Prostate gland (tissue), 2 donors: ENCODE results near the gene CEMIP. TPM values are rescaled to one million over a fixed set of nuclear protein-coding genes. Genes with fewer than 3 reads are reported as not detected.

ENCODE experiments used
- DNase-seq: peaks from one replicate; pipeline ENCODE4 v3.0.0-alpha.2; 2019; ENCODE audit warnings: low spot score
- H3K27ac ChIP-seq, 2 donors: fragments of 200-600 bp; sonication (generic); 2 replicates each; pipeline ENCODE4 v1.5.1; 2017 to 2019
- H3K27me3 ChIP-seq: fragments of 200-600 bp; sonication (generic); replicated peaks from 2 replicates; pipeline ENCODE4 v1.5.1; 2019; ENCODE audit not compliant: insufficient read depth
- H3K36me3 ChIP-seq, 2 donors: fragments of 200-600 bp; sonication (generic); 1 replicate in 1 of 2; 2 replicates in 1 of 2; pipeline versions ENCODE4 v1.5.1 to v1.8.1; 2017 to 2019
- H3K4me1 ChIP-seq: fragments of 200-600 bp; sonication (generic); replicated peaks from 2 replicates; pipeline ENCODE4 v1.5.1; 2019
- H3K4me3 ChIP-seq, 2 donors: fragments of 200-600 bp; sonication (generic); 2 replicates each; pipeline ENCODE4 v1.5.1; 2017 to 2019
- H3K9me3 ChIP-seq: fragments of 200-600 bp; sonication (generic); 2 replicates; pipeline ENCODE4 v1.5.1; 2017
- CTCF ChIP-seq, 4 experiments: fragments of 200-600 bp in 2 of 4; fragments of 450-650 bp in 2 of 4; sonication (generic) in 2 of 4; IDR thresholded peaks; 1 replicate in 3 of 4; 2 replicates in 1 of 4; pipeline ENCODE4 v1.5.1; 2016 to 2019; ENCODE audit warnings: antibody characterized with exemption in 4 of 4, mild to moderate bottlenecking in 2 of 4, moderate library complexity in 2 of 4
- POLR2A ChIP-seq: fragments of 450-650 bp; IDR thresholded peaks from one replicate; pipeline ENCODE4 v1.6.1; 2016; ENCODE audit warnings: antibody characterized with exemption, mild to moderate bottlenecking
- POLR2AphosphoS5 ChIP-seq: sonication (generic); formaldehyde crosslinking; IDR thresholded peaks from one replicate; pipeline ENCODE4 v1.6.1; 2017; ENCODE audit warnings: antibody characterized with exemption
- WGBS: methylation state at CpG from one replicate; pipeline ENCODE4 v1.1.5; 2018; 5-methylcytosine and 5-hydroxymethylcytosine counted together
- intact Hi-C: fragments of 100-400 bp; cut with DNase I; formaldehyde crosslinking; loops from one replicate; pipeline ENCODE4 v1.14.2; 2022
- total RNA-seq, 2 donors: library from RNA; depleted of rRNA; stranded (reverse); fragments of >200 nt; gene quantifications; one replicate each; pipeline ENCODE4 v1.1.0, GENCODE V29; 2016

The CEMIP gene
- total RNA-seq, 2 donors from 2014 or later = 1.6 to 13.5 TPM

GRCh38 chr15:80934761-80935221 is 155.6 kb downstream of the CEMIP start:
- intact Hi-C loops = no loop called here

GRCh38 chr15:80936288-80937078 is 157.3 kb downstream of the CEMIP start:
- H3K27me3 ChIP-seq = no peaks in the 10 kb centered on the region
- H3K4me1 ChIP-seq = no peaks in the 10 kb centered on the region
- no peak for TF ChIP-seq POLR2AphosphoS5
- no peak for TF ChIP-seq POLR2A
- no peak for TF ChIP-seq CTCF (IDR thresholded peaks at IDR 0.05)
- no peak overlapping the region for H3K4me3 ChIP-seq
- WGBS = 91% methylated on average over 16 of the region's 16 CpGs
- intact Hi-C loops = no loop called here
- no peaks in the 10 kb centered on the region for H3K9me3 ChIP-seq
- no peak overlapping the region for H3K27ac ChIP-seq
- no peaks in the 10 kb centered on the region for H3K36me3 ChIP-seq
- DNase-seq = no peak

More at GRCh38 chr15:80934761-80935221, 155.6 kb downstream of the CEMIP start:
- H3K36me3 ChIP-seq = no peaks in the 10 kb centered on the region
- TF ChIP-seq CTCF (IDR thresholded peaks at IDR 0.05) (no peak), POLR2A (no peak), POLR2AphosphoS5 (no peak)
- H3K9me3 ChIP-seq = no peaks in the 10 kb centered on the region
- WGBS = 91% methylated on average over 3 of the region's 3 CpGs
- no peak overlapping the region for H3K4me3 ChIP-seq
- H3K27me3 ChIP-seq = no peaks in the 10 kb centered on the region
- no peaks in the 10 kb centered on the region for H3K4me1 ChIP-seq
- DNase-seq = no peak
- no peak overlapping the region for H3K27ac ChIP-seq

GRCh38 chr15:80937718-80938117 is 158.5 kb downstream of the CEMIP start:
- intact Hi-C loops = no loop called here
- DNase-seq = no peak
- no peak for TF ChIP-seq POLR2A
- no peak for TF ChIP-seq CTCF (IDR thresholded peaks at IDR 0.05)
- TF ChIP-seq POLR2AphosphoS5 = no peak
- 92% methylated on average over 12 of the region's 12 CpGs for WGBS
- H3K4me3 ChIP-seq = no peak overlapping the region
- H3K36me3 ChIP-seq = no peaks in the 10 kb centered on the region
- H3K4me1 ChIP-seq = no peaks in the 10 kb centered on the region
- no peak overlapping the region for H3K27ac ChIP-seq
- no peaks in the 10 kb centered on the region for H3K27me3 ChIP-seq
- no peaks in the 10 kb centered on the region for H3K9me3 ChIP-seq

- Histone ChIP-seq H3K4me1 (no peaks in the 10 kb centered on the region), H3K36me3 (no peaks in the 10 kb centered on the region), H3K9me3 (no peaks in the 10 kb centered on the region), H3K4me3 (no peak overlapping the region), H3K27ac (no peak overlapping the region), H3K27me3 (no peaks in the 10 kb centered on the region)
- no peak for DNase-seq
- no peak for TF ChIP-seq POLR2A
- WGBS = 99% methylated on average over 3 of the region's 3 CpGs
- intact Hi-C loops = no loop called here
Observed at GRCh38 chr15:80939216-80939615, 160.0 kb downstream of the CEMIP start.

- TF ChIP-seq CTCF (IDR thresholded peaks at IDR 0.05) = no peak
- TF ChIP-seq POLR2A = no peak
Observed at GRCh38 chr15:80940331-80940730, 161.2 kb downstream of the CEMIP start.

More at GRCh38 chr15:80940331-80940730, 161.2 kb downstream of the CEMIP start:
- Histone ChIP-seq H3K4me3 (no peak overlapping the region), H3K4me1 (no peaks in the 10 kb centered on the region), H3K27me3 (no peaks in the 10 kb centered on the region), H3K27ac (no peak overlapping the region), H3K9me3 (no peaks in the 10 kb centered on the region), H3K36me3 (no peaks in the 10 kb centered on the region)
- DNase-seq = no peak
- intact Hi-C loops = no loop called here
- 98% methylated on average over 4 of the region's 4 CpGs for WGBS
